COLO668 (cell line): ENCODE measurements around the gene SLC12A4.
"Not testable (repeated sequence)": the region's sequence is repeated elsewhere in the genome, so short reads cannot be mapped to it uniquely, and the experiment has no call there.

Experiments
- DNase-seq: peaks from one replicate; lab custom pipeline; 2025; ENCODE audit not compliant: unreplicated experiment; lab: John Stamatoyannopoulos, UW

SLC12A4 gene

DNA sequence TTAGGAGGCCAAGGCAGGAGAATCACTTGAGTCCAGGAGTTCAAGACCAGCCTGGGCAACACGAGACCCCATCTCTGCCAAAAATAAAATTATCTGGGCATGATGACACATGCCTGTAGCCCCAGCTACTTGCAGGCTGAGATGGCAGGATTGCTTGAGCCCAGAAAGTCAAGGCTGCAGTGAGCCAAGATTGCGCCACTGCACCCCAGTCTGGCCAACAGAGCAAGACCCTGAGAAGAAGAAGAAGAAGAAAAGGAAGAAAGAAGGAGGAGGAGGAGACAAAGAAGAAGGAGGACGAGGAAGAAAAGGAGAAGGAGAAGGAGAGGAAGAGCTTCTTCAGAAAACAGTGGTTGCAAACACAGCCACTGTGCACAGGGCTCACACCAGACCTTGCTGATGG lies 20.2 kb upstream of the SLC12A4 start:
- no peak for DNase-seq

DNA sequence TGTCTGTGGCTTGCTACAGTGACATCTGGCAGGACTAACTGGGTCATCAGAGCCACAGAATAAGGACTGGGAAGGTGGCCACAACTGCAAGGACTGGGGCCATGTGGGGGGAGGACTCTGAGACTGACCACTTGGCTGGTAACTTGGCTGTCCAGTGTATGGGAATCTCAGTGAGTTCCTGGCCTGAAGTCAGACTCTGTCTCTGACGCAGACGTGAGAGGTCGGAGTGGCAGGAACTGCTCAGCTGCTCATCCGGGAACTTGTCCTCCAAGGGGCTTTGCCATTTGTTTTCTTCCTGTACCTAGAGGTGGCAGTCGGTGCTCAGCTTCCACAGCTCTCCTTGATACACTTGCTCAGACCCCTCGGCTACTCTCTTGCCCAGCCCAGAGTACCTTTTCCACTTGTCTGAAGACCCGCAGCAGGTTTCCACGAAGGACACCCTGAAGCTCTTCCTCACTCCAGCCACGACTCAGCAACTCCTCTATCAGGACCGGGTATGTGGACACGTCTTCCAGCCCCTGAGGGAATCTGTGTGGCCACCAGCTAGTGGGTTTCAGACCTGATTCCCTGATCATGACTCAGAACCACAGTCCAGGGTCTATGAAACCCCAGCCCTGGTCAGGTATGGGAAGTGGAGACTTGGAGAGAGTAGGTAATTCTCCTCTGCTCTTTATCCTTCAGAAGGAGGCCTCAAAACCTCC lies 19.2 kb upstream of the SLC12A4 start:
- DNase-seq, result no peak

DNA sequence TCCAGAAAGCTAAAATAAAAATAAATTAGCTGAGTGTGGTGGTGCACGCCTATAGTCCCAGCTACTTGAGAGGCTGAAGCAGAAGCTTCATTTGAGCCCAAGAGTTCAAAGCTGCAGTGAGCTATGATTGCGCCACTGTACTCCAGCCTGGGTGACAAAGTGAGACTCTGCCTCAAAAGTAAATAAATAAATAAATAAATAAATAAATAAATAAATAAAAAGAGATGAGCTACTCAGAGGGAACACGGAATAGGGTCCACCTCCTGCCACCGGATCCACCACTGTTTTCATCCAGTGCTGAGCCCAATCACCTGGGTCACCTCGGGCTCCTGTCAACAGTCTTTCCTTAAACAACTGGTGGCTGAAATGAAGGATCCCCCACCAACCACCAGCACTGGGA lies 18.5 kb upstream of the SLC12A4 start:
- DNase-seq, result no peak

DNA sequence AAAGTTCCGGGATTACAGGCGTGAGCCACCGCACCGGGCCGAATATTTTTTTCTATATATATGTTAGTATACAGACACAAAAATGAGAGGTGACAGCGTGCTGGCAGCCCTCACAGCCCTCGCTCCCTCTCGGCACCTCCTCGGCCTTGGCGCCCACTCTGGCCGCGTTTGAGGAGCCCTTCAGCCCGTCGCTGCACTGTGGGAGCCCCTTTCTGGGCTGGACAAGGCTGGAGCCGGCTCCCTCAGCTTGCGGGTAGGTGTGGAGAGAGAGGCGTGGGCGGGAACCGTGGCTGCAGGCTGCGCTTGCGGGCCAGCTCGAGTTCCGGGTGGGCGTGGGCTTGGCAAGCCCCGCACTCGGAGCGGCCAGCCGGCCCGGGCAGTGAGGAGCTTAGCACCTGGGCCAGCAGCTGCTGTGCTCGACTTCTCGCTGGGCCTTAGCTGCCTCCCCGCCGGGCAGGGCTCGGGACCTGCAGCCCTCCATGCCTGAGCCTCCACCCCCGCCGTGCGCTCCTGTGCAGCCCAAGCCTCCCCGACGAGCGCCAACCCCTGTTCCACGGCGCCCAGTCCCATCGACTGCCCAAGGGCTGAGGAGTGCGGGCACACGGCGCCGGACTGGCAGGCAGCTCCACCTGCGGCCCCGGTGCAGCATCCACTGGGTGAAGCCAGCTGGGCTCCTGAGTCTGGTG lies 13.7 kb upstream of the SLC12A4 start:
- no peak for DNase-seq

DNA sequence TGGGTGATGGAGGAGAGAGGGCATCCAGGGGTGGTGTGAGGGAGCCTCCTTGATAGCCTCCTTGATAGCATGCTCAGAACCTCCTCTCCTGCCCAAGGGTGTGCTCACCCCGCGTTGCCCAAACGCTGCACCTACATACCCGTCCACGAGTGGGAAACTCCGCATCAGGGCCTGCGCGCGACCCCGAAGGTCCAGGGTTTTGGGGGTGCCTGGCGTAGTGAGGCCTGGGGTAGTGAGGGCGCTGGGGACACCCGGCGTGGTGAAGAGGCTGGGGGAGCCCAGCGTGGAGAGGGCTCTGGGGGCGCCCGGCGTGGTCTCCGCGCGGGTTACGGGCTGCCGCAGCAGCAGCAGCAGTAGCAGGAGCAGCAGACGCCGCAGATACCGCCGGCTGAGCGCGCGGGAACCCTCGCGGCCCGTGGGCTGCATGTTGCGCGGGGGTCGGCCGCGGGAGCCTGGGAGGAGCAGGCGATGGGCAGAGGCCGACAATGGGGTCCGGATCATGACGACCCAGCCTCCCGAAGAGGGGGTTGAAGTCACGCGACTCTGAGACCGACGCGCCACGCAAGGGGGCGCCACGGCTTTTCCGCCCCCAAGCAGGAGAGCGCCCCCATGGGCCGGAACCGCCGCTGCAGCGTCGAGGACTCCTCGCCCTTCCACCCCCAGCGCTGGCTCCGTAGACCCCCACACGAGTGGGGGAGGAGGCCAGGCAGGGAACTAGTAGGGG lies 11.7 kb upstream of the SLC12A4 start, which contains the start of gene DPEP3:
Gene DPEP3, minus strand, starts transcription at position 545 of the 724 bp plus-strand sequence. Its CDS starts 119 bp downstream, at position 426.
- no peak for DNase-seq

DNA sequence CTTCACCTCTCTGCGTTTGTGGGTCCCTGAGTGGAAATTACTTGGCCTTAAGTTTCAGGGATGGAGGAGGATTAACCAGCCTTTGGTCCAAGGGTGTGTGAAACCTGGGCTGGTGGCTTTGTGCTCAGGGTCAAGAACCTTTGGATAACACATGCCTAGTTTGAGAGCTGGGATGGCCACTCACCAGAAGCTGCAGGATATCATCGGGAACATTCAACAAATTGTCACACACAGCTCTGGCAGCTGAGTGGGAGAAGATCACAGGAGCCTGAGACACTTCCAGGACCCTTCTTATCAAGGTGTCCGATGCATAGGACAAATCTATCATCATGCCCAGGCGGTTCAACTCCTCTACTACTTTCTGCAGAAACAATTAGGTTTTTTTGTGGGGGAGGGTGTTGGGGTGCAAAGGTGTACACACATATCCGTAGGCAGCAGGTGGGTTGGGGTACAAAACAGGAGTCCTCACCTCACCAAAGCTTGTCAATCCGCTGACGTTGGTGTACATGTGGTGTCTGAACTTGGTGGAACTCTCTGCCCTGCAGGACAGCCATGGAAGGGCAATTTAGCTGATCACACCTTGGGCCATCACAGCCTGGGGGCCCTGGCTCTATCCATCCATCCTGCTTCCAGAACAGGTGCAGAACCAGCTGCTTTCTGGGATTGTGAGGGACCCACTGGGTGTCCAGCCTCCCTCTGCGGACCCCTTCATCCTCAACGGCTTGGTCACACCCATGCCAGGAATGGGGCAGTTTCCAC lies 9.2 kb upstream of the SLC12A4 start:
- DNase-seq, result no peak

DNA sequence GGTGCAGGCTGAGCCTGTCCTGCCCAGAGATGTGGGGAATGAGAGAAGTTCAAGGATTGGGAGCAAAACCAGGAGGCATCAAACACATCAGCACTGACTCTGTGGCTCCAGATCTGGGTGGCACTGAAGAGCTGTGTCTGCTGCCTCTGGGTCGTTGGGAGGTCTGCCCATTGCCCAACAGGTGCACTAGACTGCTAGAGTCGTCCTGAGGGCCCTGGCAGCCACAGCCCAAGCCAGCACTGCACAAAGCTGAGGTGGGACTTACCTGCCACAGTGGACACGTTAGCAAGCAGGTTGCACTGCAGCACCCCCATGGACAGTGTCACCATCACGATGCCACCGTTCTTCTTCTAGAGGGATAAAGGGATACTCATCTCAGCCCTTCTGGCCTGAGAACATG lies 8.6 kb upstream of the SLC12A4 start:
- DNase-seq, result no peak

DNA sequence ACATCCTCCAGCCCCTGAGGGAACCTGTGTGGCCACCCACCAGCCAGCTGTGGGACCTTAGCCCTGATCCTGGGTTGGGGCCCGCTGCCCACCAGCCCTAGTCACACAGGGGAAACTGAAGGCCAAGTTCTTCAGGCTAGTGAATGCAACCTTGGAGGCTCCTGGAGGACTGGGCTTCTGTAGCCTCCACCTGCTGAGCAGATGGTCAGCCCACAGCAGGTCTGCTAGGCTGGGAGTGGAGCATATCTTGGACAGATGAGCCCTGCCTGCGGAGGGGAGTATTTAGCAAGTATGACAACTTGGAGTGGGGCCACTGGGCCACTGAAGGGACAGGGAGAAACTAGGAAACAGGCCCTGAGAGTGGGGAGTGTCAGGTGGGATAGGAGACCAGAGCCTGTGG lies 7.8 kb upstream of the SLC12A4 start:
- no peak for DNase-seq

DNA sequence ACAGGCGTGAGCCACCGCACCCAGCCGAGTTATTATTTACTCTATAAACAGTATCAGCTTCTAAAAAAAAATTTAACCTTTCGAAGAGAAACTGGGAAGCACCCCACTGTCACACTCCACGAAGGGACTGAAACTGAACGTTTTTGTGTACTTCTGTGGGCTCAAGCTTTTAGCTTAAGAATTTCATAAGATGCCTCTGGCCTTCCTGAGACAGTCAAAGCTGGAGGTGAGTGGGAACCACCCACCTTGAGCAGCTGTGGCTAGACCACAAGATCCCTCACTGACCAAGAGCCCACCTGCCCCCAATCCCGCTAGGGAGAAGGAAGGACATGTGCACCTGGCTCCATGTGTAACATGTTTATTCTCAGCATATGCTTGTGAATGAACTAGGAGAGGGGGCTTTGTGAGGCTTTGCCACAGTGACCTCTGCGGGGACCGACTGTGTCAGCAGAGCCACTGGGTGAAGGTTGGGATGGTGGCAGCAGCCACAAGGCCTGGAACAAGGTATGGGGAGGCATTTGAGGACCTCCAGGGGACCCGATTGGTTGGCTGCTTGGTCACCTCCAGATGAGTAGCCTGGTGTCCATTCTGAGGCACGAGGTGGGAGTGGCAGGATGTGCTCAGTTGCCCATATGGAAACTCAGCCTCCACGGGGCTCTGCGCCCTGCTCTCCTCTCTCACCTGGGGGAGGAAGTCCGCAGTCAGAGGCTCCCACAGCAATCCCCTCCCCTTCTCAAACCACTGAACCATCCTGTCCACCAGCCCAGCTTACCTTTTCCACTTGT lies 7.1 kb upstream of the SLC12A4 start:
- no peak for DNase-seq

DNA sequence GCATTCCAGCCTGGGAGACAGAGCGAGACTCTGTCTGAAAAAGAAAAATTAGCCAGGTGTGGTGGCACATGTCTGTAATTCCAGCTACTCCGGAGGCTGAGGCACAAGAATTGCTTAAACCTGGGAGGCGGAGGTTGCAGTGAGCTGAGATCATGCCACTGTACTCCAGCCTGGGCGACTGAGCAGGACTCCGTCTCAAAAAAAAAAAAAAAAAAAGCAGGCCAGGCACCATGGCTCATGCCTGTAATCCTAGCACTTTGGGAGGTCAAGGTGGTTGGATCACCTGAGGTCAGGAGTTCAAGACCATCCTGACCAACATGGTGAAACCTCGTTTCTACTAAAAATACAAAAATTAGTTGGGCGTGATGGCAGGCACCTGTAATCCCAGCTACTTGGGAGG lies 3.8 kb upstream of the SLC12A4 start:
- DNase-seq, result not testable (repeated sequence)

DNA sequence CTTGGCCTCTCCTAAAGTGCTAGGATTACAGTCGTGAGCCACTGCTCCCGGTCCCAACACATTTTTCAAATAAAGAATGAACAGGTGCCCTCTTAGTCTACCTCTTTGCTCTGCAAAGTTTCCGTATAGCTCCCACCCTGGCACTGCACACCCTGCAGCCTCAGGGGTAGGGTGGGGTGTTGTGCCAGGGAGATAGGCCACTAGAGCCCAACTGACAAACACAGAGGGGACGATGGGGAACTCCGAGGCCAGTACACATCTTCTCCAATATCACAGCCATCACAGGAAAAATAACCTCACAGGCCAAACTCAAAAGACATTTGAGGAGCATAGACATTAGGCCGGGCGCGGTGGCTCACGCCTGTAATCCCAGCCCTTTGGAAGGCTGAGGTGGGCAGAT lies 2.7 kb upstream of the SLC12A4 start:
- DNase-seq, result no peak

DNA sequence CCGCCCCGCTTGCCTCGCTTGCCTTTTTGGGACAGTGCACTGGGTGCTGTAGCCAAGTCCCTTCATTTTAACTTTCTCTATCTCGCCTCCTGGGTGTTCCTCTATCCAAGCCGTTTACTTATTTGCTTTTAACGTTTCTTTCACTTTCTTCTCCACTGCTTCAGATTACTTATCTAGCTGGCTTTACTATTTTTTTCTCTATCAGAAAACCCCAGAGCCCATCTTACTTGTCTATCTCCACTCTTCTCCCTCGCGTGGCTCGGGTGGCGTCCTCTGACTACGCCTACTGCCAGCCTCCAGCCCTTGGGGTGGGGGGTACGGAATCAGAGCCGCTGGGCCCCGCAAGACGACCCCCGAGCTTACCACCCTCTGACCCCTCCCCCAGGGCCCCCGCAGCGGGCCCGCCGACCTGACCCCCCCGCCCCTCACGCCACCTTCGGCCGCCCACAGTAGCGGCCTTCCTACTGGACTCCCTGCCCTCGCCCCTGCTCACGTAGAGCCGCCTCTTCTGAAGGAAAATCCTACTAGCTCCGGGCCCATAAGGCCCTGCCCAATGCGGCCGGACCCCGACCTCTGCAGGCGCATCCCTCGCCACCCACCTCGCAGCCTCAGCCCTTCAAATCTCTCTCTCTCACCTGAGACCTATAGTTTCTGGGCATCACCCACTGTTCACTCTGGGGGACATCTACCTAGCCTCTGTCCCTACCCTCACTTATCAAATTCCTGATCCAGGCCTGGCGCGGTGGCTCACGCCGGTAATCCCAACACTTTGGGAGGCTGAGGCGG lies 1.0 kb upstream of the SLC12A4 start:
- DNase-seq, result no peak

DNA sequence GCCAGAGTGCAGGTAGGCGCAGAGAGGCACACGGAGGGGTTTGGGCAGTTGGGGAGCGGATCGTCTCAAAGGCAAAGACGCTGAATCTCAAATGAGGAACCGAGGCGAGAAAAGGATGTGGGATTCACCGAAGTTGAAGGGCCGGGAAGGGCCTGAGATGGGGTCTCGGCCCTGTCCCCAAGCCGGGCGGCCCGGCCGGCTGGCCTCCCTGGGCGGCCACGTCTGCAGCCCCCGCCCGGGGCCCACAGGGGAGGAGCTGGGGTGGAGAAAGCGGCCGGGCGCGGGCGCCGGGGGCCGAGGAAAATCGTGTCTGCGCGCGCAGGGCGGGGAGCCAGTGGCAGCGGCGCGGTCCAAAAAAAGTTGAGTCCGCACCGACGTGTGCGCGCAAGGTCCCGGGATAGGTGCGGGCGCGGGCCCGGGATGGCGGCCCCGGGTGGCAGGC lies 458 bp downstream of the SLC12A4 start:
- DNase-seq, result no peak

DNA sequence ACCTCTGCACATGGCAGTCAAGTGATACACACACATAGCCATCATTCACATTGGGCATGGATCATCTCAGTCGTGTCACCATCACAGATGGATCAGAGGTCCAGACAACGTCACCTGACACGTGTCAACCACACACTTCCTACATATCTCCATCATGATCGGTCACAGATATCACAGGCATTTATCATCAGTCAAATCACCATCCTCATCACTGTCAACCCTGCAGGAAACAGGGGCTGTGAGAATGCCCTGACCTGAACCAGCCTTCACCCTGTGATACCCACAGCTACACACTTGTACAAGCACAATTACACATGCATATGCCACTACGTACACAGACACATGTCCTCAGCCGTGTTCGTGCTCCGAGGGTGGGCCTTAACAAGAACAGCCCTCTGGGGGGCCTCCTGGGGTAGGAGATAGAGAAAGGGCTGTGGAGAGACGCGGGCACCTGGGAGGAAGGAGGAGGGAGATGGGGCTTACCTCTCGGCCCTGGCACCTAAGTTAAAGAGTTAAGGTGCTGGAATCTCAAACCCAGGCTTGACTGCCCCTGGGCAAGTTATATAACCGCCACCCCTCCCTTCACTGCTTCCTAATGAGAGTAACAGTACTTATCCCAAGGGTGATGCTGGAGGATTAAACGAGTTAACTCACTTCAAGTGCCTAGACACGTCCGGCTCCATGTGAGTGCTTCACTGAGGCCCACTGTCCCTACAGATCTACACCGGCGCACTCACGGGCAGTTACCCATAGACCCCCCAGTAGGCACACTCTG lies 1.1 kb downstream of the SLC12A4 start:
- DNase-seq, result no peak

DNA sequence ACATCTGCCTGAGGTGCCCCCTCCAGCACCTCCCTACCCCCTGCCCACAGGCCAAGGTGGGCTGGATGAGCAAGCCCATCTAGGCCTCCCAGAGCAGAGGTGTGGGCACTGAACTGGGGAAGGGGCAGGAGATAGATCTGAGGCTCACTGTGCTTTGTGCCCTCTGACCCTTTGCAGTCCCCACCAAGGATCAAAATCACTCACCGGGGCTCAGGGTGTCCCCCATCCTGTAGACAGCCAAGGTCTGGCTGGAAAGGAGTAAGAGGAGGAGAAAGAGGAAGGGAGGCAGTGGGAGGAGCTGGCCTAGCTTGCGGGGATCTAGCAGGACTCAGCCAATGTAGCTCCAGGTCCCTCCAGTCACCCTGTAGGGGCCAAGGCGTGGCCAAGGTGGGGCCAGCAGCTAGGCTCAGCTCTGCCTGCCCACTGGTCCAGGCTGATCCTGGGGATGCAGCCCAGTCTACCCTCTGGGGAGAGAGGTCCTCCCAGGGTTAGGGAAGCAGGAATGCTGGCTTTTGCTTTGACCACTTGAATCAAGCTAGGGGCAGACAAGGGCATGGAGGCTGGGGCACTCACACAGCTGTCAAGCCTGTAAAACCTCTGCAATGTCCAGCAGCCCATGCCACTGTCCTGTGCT lies 1.8 kb downstream of the SLC12A4 start:
- DNase-seq, result no peak

DNA sequence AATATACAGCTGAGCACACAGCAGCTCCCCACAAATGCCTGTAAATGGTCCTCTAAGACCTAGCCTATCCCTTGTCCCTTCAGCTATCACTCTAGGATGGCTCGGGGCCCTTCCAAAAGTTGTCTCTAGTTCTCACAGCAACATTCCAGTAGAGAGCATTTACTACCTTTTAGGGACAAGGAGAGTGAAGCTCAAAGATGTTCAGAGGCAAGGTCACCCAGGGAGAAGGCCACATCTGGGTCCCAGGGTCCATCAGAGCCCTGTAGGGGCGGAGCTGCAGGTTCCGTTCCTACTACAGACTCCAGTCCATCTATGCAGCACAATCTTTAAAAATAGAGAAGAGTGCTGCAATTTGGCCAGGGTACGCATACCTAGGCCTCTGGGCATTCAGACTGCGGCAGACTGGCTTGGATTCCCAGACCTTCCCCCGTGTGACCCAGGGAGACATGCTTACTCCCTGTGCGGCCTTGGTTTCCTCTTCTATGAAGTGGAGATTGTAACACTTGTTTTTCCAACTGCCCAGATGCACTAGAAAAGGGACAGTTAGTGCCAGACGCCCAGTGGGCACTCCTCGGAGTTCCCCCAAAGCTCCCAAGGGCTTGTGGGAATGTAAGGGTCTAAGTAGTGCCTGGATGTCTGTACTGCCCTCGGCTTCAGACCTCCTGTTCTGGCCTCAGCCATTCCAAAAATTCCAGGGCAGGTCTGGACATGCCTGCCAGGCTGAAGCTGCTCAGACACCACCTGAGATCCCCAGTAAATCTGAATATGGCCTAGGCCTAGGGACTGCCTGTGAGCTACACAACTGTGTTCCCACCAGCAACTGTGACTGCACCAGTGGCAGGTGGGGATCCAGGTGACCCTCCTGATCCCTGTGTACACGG lies 2.5 kb downstream of the SLC12A4 start:
- peak; percentile 15 for DNase-seq

DNA sequence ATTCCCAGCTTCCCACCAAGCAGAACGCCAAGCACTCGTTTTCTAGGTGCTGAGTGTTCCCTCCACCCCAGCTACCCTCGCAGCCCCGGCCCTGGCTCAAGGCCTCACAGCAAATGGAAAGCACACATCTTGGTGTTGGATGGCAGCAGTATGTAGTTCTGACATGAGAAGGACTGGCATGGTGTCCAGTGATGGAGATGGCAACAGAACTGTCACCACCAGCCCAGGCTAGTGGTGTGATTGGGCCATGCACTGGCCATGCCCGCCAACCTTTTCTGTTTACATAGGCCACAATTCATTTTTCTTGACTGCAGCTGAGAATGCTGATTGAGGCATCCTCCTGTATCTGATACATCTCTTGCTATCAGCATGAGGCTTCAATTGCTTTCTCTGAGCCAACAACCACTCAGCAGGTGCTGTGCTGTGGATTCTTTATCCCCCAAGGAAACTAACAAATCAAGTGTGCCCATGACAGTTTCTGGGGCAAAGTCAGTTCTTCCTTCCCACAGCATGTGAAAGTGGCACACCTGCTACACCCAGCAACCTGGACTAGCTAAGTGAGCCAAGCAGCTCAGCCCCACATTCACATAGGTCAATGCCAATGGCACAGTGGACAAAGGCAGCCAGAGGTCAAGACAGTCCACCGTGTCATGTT lies 3.8 kb downstream of the SLC12A4 start:
- DNase-seq, result no peak
